GM19328 (cell line): Measurements from ENCODE around the gene MCF2L.

Source experiments
- ATAC-seq: cut with Tn5 transposase; IDR thresholded peaks from one replicate; pipeline ENCODE4 v1.9.1; 2021; ENCODE audit warnings: mild to moderate bottlenecking, moderate library complexity; ENCODE audit not compliant: unreplicated experiment

MCF2L gene

DNA sequence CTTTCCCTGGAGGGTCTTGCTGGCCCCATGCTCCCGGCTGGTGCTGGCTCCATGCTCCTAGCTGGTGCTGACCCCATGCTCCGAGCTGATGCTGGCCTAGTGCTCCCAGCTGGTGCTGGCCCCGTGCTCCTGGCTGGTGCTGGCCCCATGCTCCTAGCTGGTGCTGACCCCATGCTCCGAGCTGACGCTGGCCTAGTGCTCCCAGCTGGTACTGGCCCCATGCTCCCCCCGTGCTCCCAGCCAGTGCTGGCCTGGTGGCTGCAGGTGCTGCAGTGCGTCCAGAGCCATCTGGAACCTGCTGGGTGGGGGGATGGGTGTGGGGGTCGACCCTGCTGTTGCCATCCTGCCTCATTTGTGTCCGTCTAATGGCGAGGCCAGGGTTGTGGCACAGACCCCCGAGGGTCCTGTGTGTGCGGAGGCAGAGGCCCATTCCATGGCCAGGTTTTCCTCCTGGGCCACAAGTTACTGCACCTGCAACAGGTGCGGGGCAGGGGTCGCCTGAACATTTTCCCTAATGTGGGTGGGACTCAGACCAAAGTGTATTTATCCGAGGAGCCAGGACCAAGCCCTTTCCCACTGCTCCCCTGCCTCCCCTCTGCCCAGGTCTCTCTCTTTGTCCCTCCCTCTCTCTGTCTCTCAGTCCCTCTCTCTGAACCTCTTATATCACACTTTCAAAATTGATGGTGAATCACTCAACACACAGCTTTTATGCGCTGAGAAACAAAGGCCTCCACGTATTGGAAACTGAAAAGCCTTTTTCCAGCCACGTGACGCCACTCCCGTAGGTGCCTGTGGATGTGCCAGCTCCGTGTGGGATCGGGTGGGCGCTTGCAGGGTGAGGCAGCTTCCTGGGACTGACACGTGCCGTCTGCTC is 45.1 kb downstream of the MCF2L start:
- no peak for ATAC-seq

GRCh38 chr13:113014752-113015745 is 46.0 kb downstream of the MCF2L start:
- ATAC-seq, result no peak

DNA sequence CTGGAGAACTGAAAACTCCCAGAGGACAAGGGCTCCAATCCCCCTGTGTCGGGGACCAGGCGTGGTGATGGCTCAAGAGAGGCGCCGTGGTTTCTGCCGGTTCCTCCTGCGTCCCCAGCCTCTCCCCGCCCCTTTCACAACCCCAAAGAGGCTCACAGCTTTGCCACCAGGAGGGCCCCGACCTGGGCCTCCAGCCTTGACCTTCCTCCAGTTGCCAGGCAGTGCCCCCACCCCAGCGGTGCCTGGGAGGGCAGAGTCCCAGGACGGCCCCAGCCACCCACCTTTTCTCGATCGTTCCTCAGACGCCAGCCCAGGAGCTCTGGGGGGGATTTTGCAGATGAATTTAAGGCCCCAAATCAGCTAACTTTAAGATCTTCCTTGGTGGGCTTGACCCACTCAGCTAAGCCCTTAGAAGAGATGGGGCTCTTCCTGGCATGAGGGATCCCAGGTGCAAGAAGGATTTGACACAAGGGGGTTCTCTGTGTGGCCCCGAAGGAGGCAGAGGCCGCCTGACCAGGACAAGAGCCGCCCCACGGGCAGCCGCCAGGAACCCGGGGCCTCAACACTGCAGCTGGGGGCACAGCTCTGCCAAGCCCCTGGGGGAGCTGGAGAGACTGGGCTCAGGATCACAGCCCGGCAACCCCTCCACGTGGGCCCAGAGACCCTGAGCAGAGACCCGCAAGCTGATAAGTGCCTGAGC is 47.0 kb downstream of the MCF2L start:
- ATAC-seq, result no peak

GRCh38 chr13:113016526-113017295 is 47.7 kb downstream of the MCF2L start:
- no peak for ATAC-seq

- ATAC-seq, result no peak
Observed at GRCh38 chr13:113017506-113018215, 48.6 kb downstream of the MCF2L start.

- no peak for ATAC-seq
Observed at GRCh38 chr13:113018676-113019465, 49.9 kb downstream of the MCF2L start.

GRCh38 chr13:113020323-113021080 is 51.5 kb downstream of the MCF2L start:
- no peak for ATAC-seq

DNA sequence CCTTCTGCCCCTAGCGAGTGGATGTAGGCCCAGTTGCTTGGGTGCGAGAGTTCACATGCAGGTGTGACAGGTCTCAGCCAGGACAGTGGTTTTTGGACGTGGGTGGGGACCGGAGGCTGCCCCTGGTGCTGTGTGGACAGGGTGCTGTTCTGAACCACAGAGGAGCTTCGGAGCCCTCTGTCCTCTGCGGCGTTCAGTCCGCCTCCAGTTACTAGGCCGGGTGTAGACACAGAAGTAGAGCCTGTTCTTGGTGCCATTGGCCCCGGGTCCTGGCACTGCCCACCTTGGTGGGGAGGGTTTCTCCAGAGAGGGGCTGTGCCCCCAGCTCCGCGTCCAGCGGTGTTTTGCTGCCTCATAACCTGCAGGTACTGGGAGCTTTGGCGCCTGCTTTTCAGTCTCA is 52.4 kb downstream of the MCF2L start:
- ATAC-seq, result no peak

- ATAC-seq, result no peak
Observed at GRCh38 chr13:113021811-113022210, 52.8 kb downstream of the MCF2L start.

DNA sequence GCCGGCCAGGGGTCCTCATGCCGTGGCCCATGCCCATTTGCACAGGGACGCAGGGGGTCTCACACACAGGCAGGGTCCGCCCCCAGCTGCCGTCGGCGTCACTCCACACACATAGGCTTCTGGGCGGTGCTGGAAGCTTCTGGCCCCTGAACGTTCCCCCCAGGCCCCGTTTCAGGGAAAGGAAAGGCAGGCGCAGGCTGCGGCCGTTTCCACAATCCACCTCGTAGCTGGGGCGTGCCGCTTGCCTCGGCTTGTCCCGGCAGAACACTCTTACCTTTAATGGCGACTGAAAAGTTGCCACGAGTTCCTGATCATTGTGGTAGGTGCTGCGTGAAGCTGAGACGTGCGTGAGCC is 53.4 kb downstream of the MCF2L start:
- ATAC-seq, result no peak

DNA sequence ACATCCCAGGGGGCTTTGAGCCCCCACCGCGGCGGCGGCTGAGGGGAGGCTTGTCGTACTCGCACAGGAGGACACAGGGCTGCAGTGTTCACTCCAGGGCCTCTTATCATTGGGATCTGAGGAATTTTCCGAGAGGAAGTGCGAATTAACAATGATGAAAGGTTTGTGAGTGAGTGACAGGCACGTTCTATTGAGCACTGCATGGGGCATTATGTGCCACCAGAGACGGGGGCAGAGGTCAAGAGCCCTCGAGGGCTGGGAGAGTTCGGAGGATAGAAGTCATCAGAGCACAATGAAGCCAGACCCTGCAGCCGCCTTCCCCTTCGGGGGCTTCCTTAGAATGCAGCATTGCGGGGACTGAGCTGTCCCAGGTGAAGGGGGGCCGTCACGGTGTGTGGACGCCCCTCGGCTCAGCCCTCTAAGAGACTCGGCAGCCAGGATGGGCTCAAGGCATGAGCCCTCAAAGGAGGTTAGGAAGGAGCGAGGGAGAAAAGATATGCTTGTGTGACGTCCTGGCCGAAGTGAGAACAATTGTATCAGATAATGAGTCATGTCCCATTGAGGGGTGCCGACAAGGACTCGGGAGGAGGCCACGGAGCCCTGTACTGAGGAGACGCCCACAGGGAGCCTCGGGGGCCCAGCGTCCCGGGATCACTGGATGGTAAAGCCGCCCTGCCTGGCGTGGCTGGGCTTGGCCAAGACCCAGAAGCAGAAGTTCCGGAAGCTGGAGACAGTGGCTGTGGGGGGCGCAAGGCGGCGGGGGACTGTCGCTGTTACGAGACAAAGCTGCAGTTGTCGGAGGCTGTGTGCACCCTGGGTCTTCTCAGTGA is 53.9 kb downstream of the MCF2L start:
- no peak for ATAC-seq

- no peak for ATAC-seq
Observed at GRCh38 chr13:113023694-113024430, 54.8 kb downstream of the MCF2L start.

- ATAC-seq, result no peak
Observed at GRCh38 chr13:113024466-113024865, 55.5 kb downstream of the MCF2L start.

DNA sequence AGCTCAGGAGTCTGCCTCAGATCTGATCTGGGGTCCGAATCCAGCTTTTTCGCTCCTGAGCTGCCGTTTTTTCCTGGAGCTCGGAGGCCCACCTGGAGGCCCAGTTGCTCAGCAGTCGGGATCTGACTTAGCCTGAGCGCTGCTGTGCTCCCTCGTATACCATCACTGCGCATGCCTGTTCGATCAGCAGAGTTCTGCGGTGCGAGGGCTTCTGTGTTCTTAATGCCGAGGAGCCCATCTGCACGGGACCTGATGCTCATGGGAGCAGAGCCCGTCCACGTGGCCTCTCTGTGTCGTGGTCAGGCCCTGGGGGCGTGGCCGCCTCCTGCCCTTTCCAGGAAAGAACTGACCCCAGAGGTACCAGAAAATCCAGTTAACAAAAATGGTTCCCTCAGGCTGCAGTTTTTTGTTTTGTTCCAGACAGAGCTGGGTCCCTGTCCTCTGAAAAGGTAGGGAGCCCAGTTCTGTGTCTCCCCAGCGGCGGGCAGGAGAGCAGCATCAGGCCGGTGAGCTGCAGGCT is 57.4 kb downstream of the MCF2L start:
- no peak for ATAC-seq

GRCh38 chr13:113027095-113027494 is 58.1 kb downstream of the MCF2L start:
- ATAC-seq, result no peak

- no peak for ATAC-seq
Observed at GRCh38 chr13:113027566-113027965, 58.6 kb downstream of the MCF2L start.
